Measurements from ENCODE around the gene HBB. TPM values are rescaled to one million over a fixed set of nuclear protein-coding genes. Genes with fewer than 3 reads are reported as not detected.

Gene HBB
- total and polyA plus RNA-seq, 8 donors, result 2.2 to 89.0 (median 4.4) TPM

DNA sequence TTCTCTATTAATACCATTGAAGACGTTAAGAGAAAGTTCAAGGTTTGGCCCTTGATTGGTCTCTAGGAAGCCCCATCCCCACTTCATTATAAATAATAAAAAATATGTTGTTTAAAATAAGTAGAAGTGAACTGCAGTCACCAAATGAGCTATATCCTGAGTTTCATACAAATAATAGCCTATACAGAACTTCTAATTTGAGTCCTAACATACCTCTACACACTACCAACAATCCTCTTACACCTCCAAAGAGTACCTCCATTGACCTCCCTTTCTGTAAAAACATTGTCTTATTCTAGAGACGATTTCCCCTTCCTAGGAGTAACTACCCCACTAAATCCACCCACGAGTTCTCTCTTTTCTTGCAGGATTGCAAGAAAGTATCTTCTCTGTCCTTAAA lies 14.6 kb upstream of the HBB start:
- ATAC-seq, result no peak
- no peaks in the 10 kb centered on the region for H3K36me3 ChIP-seq
- no peaks in the 10 kb centered on the region for H3K4me1 ChIP-seq
- DNase-seq, result no peak
- no peaks in the 10 kb centered on the region for H3K27me3 ChIP-seq
- H3K9me3 ChIP-seq, result no peaks in the 10 kb centered on the region
- H3K4me3 ChIP-seq, result no peak overlapping the region
- H3K27ac ChIP-seq, result no peak overlapping the region
- WGBS, 2 donors, result 35 to 54% methylated on average over 3 of the region's 3 CpGs
- intact Hi-C loops (cut with DNase I), result no loop called here
- FAIRE-seq, result no peak
- TF ChIP-seq, protein P1, sequence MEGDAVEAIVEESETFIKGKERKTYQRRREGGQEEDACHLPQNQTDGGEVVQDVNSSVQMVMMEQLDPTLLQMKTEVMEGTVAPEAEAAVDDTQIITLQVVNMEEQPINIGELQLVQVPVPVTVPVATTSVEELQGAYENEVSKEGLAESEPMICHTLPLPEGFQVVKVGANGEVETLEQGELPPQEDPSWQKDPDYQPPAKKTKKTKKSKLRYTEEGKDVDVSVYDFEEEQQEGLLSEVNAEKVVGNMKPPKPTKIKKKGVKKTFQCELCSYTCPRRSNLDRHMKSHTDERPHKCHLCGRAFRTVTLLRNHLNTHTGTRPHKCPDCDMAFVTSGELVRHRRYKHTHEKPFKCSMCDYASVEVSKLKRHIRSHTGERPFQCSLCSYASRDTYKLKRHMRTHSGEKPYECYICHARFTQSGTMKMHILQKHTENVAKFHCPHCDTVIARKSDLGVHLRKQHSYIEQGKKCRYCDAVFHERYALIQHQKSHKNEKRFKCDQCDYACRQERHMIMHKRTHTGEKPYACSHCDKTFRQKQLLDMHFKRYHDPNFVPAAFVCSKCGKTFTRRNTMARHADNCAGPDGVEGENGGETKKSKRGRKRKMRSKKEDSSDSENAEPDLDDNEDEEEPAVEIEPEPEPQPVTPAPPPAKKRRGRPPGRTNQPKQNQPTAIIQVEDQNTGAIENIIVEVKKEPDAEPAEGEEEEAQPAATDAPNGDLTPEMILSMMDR (IDR thresholded peaks at IDR 0.05), result no peak

DNA sequence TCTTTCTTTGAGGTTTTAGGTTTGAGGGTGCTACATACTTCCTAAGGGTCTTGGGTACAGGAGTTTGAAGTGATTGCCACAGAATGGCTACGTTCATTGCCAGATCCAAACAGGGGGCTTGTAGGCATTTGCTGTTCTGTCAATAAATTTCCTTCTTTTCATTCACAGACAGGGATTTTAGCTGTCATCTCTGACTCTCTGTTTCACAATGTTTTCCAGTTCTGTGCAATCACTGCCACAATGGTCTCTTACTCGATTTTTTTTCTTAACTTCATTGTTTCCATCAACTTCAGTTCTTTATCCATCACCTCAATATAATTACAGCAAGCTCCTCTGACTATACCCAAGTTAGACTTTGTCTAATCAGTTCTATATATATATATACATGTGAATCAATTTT lies 13.6 kb upstream of the HBB start:
- WGBS, 2 donors, result 36 to 46% methylated on average over 2 of the region's 2 CpGs
- TF ChIP-seq, protein P1 (IDR thresholded peaks at IDR 0.05), result no peak
- intact Hi-C loops (cut with DNase I), result no loop called here
- no peak for DNase-seq
- Histone ChIP-seq H3K27me3 (no peaks in the 10 kb centered on the region), H3K27ac (no peak overlapping the region), H3K4me3 (no peak overlapping the region), H3K4me1 (no peaks in the 10 kb centered on the region), H3K9me3 (no peaks in the 10 kb centered on the region), H3K36me3 (no peaks in the 10 kb centered on the region)
- no peak for ATAC-seq
- FAIRE-seq, result no peak

DNA sequence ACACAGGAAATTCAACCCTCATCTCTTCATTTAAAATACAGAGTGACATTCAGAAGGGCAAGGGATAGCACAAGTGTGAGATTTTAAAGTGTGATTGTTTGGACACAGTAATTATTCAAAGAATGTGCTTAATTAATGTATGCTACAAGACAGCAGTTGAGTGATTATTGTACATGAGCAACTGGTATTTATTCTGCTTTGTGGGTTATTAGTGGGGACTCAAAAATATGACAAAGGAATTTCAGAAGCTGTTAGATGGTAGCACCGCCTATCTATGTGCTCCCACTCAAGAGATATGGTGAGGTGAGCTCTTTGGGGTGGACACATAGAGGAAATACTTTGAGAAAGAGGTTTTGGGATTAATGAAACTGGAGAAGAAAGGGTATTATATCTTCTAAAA lies 13.2 kb upstream of the HBB start:
- H3K27ac ChIP-seq, result no peak overlapping the region
- ATAC-seq, result no peak
- no peak overlapping the region for H3K4me3 ChIP-seq
- FAIRE-seq, result no peak
- WGBS, 2 donors, result 56 to 66% methylated on average over 1 of the region's 1 CpG
- no peaks in the 10 kb centered on the region for H3K4me1 ChIP-seq
- H3K9me3 ChIP-seq, result no peaks in the 10 kb centered on the region
- TF ChIP-seq, protein P1 (IDR thresholded peaks at IDR 0.05), result no peak
- intact Hi-C loops (cut with DNase I), result no loop called here
- no peaks in the 10 kb centered on the region for H3K36me3 ChIP-seq
- DNase-seq, result no peak
- H3K27me3 ChIP-seq, result no peaks in the 10 kb centered on the region

DNA sequence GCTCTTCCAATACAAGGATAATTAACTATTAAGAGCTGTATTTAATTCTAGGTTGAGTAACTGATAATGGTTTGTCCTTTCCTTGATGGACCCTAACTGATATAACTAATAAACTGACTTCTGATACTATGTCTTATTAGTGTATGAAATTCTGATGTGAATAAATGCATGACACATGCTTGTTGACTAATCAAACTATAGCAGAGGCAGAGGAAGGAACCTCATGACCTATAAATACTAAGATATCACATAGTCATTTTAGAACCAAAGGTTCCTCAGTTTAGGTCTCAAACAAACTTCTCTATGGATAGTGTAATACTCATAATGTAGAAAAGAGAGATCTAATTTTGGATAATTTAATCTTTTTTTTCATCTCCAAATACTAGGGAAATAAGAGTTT lies 12.2 kb upstream of the HBB start:
- no peak overlapping the region for H3K4me3 ChIP-seq
- no peaks in the 10 kb centered on the region for H3K27me3 ChIP-seq
- H3K27ac ChIP-seq, result no peak overlapping the region
- TF ChIP-seq, protein P1 (IDR thresholded peaks at IDR 0.05), result no peak
- DNase-seq, result no peak
- intact Hi-C loops (cut with DNase I), result no loop called here
- H3K4me1 ChIP-seq, result no peaks in the 10 kb centered on the region
- H3K36me3 ChIP-seq, result no peaks in the 10 kb centered on the region
- no peak for FAIRE-seq
- ATAC-seq, result no peak
- H3K9me3 ChIP-seq, result no peaks in the 10 kb centered on the region

DNA sequence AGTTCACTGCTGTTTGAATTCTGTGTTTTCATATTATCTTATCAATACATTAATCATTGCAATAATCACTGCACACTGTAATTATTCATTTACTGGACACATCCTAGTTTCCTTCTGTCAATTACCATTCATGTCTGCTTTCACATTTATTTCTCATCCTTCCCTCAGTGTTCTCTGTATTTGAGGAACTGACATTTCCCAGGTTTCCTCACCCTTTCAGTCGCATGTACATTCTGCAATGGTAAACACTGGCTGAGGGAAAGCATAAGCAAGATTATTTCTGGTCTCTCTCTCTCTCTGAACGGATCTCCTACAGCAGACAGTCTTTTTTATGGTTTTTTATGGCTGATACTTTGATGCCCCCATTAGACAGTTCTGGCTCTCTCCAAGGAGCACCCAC lies 11.6 kb upstream of the HBB start:
- TF ChIP-seq, protein P1 (IDR thresholded peaks at IDR 0.05), result no peak
- ATAC-seq (no peak), FAIRE-seq (no peak), DNase-seq (no peak)
- Histone ChIP-seq H3K36me3 (no peaks in the 10 kb centered on the region), H3K4me1 (no peaks in the 10 kb centered on the region), H3K27ac (no peak overlapping the region), H3K27me3 (no peaks in the 10 kb centered on the region), H3K4me3 (no peak overlapping the region), H3K9me3 (no peaks in the 10 kb centered on the region)
- intact Hi-C loops (cut with DNase I), result no loop called here
- WGBS, 2 donors, result 25 to 34% methylated on average over 2 of the region's 2 CpGs
